Transverse colon (tissue), 4 donors: Measurements from ENCODE around the gene ARL5B. TPM values are rescaled to one million over a fixed set of nuclear protein-coding genes. Genes with fewer than 3 reads are reported as not detected.

ENCODE experiments used
- DNase-seq: peaks from one replicate; pipeline ENCODE4 v3.0.0-alpha.2; 2019
- H3K27ac ChIP-seq, 4 donors: fragments of 200-600 bp; sonication (generic); 2 replicates each; pipeline ENCODE4 v1.5.1; 2016 to 2018; ENCODE audit warnings: inconsistent platforms in 4 of 4
- H3K27me3 ChIP-seq: fragments of 200-600 bp; sonication (generic); 2 replicates; pipeline ENCODE4 v1.5.1; 2017; ENCODE audit warnings: inconsistent platforms
- H3K36me3 ChIP-seq, 4 donors: fragments of 200-600 bp; sonication (generic); 2 replicates each; pipeline ENCODE4 v1.5.1; 2017 to 2019; ENCODE audit warnings: inconsistent platforms in 4 of 4
- H3K4me1 ChIP-seq, 4 donors: fragments of 200-600 bp; sonication (generic); 2 replicates each; pipeline ENCODE4 v1.5.1; 2017 to 2020; ENCODE audit warnings: inconsistent platforms in 4 of 4
- H3K4me3 ChIP-seq, 4 donors: fragments of 200-600 bp; sonication (generic); 1 replicate in 1 of 4; 2 replicates in 3 of 4; pipeline versions ENCODE4 v1.5.1 to v1.6.1; 2017 to 2019; ENCODE audit warnings: inconsistent platforms in 4 of 4
- H3K9me3 ChIP-seq, 2 donors: fragments of 200-600 bp; sonication (generic); 2 replicates each; pipeline ENCODE4 v1.5.1; 2017 to 2019; ENCODE audit warnings: inconsistent platforms in 2 of 2
- EP300 ChIP-seq: sonication (generic); formaldehyde crosslinking; IDR thresholded peaks from one replicate; pipeline ENCODE4 v1.6.1; 2017; ENCODE audit warnings: antibody characterized with exemption, low read depth
- POLR2A ChIP-seq: fragments of 450-650 bp; IDR thresholded peaks from one replicate; pipeline ENCODE4 v1.6.1; 2016; ENCODE audit warnings: antibody characterized with exemption, mild to moderate bottlenecking, moderate library complexity
- POLR2AphosphoS5 ChIP-seq, 3 donors: sonication (generic); formaldehyde crosslinking; IDR thresholded peaks; one replicate each; pipeline ENCODE4 v1.6.1; 2016; ENCODE audit warnings: antibody characterized with exemption in 3 of 3
- WGBS, 2 donors: methylation state at CpG; one replicate each; pipeline ENCODE4 v1.1.5; 2018; ENCODE audit warnings: low coverage in 1 of 2; 5-methylcytosine and 5-hydroxymethylcytosine counted together
- in situ Hi-C, 4 donors: fragments of 200-750 bp; cut with MboI; loops; one replicate each; pipeline versions ENCODE4 v1.15.0 to v1.15.1; 2017; ENCODE audit warnings: low sequenced_read_pairs in 3 of 4, low pct_ligation_motif_present in 1 of 4, low pct_unique_long_range_greater_than_20kb in 1 of 4
- intact Hi-C: fragments of 100-400 bp; cut with DNase I; formaldehyde crosslinking; loops from one replicate; pipeline ENCODE4 v1.15.1; 2023; ENCODE audit warnings: low total_unique reads
- total RNA-seq, 4 donors: library from RNA; depleted of rRNA; stranded (reverse); fragments of >200 nt; gene quantifications; one replicate each; pipeline ENCODE4 v1.1.0, GENCODE V29; 2016
- TF ChIP-seq, protein P1 (sequence below), 5 experiments: fragments of 200-600 bp in 3 of 5; fragments of 450-650 bp in 2 of 5; sonication (generic) in 3 of 5; IDR thresholded peaks; 1 replicate in 2 of 5; 2 replicates in 3 of 5; pipeline ENCODE4 v1.5.1; 2016 to 2017; ENCODE audit warnings: antibody characterized with exemption in 5 of 5, inconsistent platforms in 3 of 5, mild to moderate bottlenecking in 2 of 5, moderate library complexity in 1 of 5

ARL5B gene
- total RNA-seq, 4 donors from 2014 or later: 15.8 to 24.1 (median 18.7) TPM

DNA sequence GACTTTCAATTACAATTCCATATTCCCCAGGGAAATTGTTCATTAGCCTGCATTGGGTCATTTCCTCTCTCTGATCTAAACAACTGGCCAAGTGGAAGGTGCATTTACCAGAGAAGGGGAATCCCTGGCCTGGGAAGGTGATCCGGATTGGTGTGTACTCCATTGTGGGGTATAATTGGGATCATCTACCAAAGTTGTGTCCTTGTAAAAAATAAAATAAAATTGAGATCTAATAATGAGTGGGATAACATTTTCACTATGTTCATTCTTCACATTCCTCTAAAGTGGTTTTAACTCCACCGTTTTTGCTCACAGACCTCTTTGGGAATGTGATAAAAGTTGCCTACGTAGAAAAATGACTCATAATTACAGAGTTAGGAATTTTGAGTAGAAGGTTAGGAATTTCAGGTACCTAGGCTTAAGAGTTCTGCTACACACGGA is 22.8 kb downstream of the ARL5B start:
- intact Hi-C loops: no loop called here
- DNase-seq: no peak
- Histone ChIP-seq H3K27me3 (no peaks in the 10 kb centered on the region), H3K9me3 (no peaks in the 10 kb centered on the region), H3K4me1 (no peaks in the 10 kb centered on the region), H3K27ac (no peak overlapping the region), H3K4me3 (no peak overlapping the region), H3K36me3 (peaks cover 0 to 5% (median 0%) of the 10 kb centered on the region in 4 donors)
- in situ Hi-C loops: no loop called here
- TF ChIP-seq POLR2A (no peak), POLR2AphosphoS5 (IDR thresholded peaks at IDR 0.05) (no peak), EP300 (no peak)
- TF ChIP-seq, protein P1, sequence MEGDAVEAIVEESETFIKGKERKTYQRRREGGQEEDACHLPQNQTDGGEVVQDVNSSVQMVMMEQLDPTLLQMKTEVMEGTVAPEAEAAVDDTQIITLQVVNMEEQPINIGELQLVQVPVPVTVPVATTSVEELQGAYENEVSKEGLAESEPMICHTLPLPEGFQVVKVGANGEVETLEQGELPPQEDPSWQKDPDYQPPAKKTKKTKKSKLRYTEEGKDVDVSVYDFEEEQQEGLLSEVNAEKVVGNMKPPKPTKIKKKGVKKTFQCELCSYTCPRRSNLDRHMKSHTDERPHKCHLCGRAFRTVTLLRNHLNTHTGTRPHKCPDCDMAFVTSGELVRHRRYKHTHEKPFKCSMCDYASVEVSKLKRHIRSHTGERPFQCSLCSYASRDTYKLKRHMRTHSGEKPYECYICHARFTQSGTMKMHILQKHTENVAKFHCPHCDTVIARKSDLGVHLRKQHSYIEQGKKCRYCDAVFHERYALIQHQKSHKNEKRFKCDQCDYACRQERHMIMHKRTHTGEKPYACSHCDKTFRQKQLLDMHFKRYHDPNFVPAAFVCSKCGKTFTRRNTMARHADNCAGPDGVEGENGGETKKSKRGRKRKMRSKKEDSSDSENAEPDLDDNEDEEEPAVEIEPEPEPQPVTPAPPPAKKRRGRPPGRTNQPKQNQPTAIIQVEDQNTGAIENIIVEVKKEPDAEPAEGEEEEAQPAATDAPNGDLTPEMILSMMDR (IDR thresholded peaks at IDR 0.05): no peak
- WGBS, 2 donors: 69 to 82% methylated on average over 4 of the region's 4 CpGs

DNA sequence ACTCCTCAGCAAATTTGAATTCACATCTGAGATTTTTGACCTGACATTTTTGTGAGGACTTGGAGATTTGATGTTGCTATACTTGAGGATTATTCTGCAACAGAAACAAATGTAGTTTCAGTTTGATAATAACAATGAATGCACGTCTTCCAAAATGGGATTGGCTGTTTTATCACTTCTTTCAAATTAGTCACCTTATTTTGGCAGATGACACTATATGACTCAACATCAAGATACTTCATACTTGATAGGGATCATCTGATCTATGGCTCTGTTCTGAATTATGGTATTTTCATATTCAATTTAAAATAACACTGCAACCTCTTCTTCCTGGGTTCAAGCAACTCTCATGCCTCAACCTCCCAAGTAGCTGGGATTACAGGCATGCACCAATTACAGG is 24.2 kb downstream of the ARL5B start:
- Histone ChIP-seq H3K9me3 (no peaks in the 10 kb centered on the region), H3K4me3 (no peak overlapping the region), H3K4me1 (no peaks in the 10 kb centered on the region), H3K36me3 (no peaks in the 10 kb centered on the region), H3K27ac (no peak overlapping the region), H3K27me3 (no peaks in the 10 kb centered on the region)
- 69 to 77% methylated on average over 1 of the region's 1 CpG for WGBS, 2 donors
- in situ Hi-C loops (no loop called here), intact Hi-C loops (no loop called here)
- no peak for TF ChIP-seq POLR2AphosphoS5 (IDR thresholded peaks at IDR 0.05)
- TF ChIP-seq, protein P1 (IDR thresholded peaks at IDR 0.05): no peak
- TF ChIP-seq POLR2A: no peak
- TF ChIP-seq EP300: no peak
- no peak for DNase-seq

DNA sequence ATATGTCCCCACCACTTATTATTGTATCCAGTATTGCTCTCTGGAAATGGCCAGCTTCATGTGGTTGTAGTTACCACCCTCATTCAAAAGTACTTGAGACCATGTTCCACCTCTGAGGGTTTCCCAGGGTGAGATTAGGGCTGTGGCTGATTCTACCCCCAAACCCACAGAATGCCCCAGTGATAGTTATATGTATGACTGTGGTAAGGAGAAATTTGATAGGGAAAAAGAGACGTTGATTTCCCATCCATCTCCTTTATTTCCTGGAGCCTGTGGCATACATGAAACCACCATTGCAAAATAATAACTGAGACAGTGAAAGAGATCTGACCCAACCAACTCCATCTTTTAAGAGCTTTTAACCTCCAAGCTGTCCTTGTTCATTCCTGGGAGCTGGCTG is 25.2 kb downstream of the ARL5B start:
- Histone ChIP-seq H3K4me3 (no peak overlapping the region), H3K27ac (no peak overlapping the region), H3K4me1 (no peaks in the 10 kb centered on the region), H3K9me3 (no peaks in the 10 kb centered on the region), H3K36me3 (no peaks in the 10 kb centered on the region), H3K27me3 (no peaks in the 10 kb centered on the region)
- intact Hi-C loops (no loop called here), in situ Hi-C loops (no loop called here)
- DNase-seq: no peak
- TF ChIP-seq EP300 (no peak), POLR2AphosphoS5 (IDR thresholded peaks at IDR 0.05) (no peak), POLR2A (no peak)
- TF ChIP-seq, protein P1 (IDR thresholded peaks at IDR 0.05): no peak
- WGBS, 2 donors: 40 to 56% methylated on average over 1 of the region's 1 CpG

DNA sequence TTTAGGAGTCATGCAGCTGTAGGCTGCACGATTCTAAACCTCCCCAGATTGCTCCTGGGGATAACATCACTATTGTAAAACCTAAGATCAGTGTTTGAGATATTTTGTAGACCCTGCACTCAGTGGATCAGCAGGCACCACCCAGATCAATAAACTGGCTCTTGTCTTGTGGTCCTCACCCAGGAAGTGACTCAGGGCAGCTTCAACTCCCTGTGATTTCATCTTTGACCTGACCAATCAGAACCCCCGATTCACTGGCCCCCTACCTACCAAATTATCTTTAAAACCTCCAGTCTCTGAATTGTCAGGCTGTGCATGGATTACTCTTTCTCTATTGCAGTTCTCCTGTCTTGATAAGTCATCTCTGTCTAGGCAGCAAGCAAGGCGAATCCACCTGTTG is 25.7 kb downstream of the ARL5B start:
- Histone ChIP-seq H3K4me3 (no peak overlapping the region), H3K4me1 (no peaks in the 10 kb centered on the region), H3K9me3 (no peaks in the 10 kb centered on the region), H3K27ac (no peak overlapping the region), H3K36me3 (no peaks in the 10 kb centered on the region), H3K27me3 (no peaks in the 10 kb centered on the region)
- TF ChIP-seq POLR2AphosphoS5 (IDR thresholded peaks at IDR 0.05) (no peak), POLR2A (no peak), EP300 (no peak)
- TF ChIP-seq, protein P1 (IDR thresholded peaks at IDR 0.05): no peak
- intact Hi-C loops (no loop called here), in situ Hi-C loops (no loop called here)
- no peak for DNase-seq
- 60% methylated on average over 3 of the region's 3 CpGs; no CpG with 5 or more reads in 1 of the 2 donors for WGBS, 2 donors
